ENCODE data around the gene SIDT1.

Gene SIDT1

GRCh38 chr3:113536627-113537101 is 4.3 kb downstream of the SIDT1 start:
- Histone ChIP-seq H3K36me3 (ENCODE audit: low read length) (no peaks in the 10 kb centered on the region), H3K9me3 (ENCODE audit: insufficient read depth, low read length) (no peaks in the 10 kb centered on the region), H3F3A (ENCODE audit: insufficient read depth) (no peaks in the 10 kb centered on the region), H2AFZ (ENCODE audit: low read depth, low read length, severe bottlenecking) (no peak overlapping the region), H3K9ac (ENCODE audit: low read length) (no peak overlapping the region), H3K9me2 (replicated peaks; ENCODE audit: insufficient read depth, low read length) (no peaks in the 10 kb centered on the region), H3K27me3 (ENCODE audit: low read length) (no peaks in the 10 kb centered on the region), H3K79me2 (ENCODE audit: insufficient read depth, low read length) (no peaks in the 10 kb centered on the region), H3K4me2 (ENCODE audit: low read depth, low read length, poor library complexity, severe bottlenecking) (no peak overlapping the region), H3K27ac (ENCODE audit: low read depth, low read length) (no peak overlapping the region), H4K20me1 (ENCODE audit: low read depth, low read length) (no peaks in the 10 kb centered on the region), H3K4me3 (ENCODE audit: insufficient read depth, low read length, poor library complexity, severe bottlenecking) (no peak overlapping the region)
- TF ChIP-seq EZH2phosphoT487 (conservative IDR thresholded peaks at IDR 0.05; ENCODE audit: low read length), result no peak
- no peak for TF ChIP-seq CTCF (IDR thresholded peaks at IDR 0.05; ENCODE audit: insufficient read depth, low read length, poor library complexity, severe bottlenecking)

DNA sequence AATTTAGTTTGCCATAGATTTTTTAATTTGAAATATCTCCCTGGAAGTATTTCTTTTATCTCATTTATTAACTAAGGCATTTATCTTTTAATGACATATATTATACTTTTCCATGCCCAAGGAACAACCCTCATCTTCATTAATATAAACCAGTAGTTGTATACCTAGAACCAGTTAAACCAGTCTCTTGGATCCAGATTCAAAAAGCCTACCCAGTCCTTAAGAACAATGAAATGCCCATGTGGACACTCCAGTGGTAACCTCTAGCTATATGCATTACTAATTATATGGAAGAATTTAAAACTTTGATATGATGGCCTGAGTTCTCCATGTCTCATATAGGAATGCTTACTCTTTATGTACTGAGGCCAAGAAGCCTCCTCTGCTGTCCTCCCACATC is 4.8 kb downstream of the SIDT1 start:
- H3K9me2 ChIP-seq (replicated peaks; ENCODE audit: insufficient read depth, low read length), result no peaks in the 10 kb centered on the region
- H3K4me2 ChIP-seq (ENCODE audit: low read depth, low read length, poor library complexity, severe bottlenecking), result no peak overlapping the region
- no peaks in the 10 kb centered on the region for H4K20me1 ChIP-seq (ENCODE audit: low read depth, low read length)
- no peaks in the 10 kb centered on the region for H3K27me3 ChIP-seq (ENCODE audit: low read length)
- no peak overlapping the region for H3K9ac ChIP-seq (ENCODE audit: low read length)
- no peaks in the 10 kb centered on the region for H3K9me3 ChIP-seq (ENCODE audit: insufficient read depth, low read length)
- H3F3A ChIP-seq (ENCODE audit: insufficient read depth), result no peaks in the 10 kb centered on the region
- TF ChIP-seq EZH2phosphoT487 (conservative IDR thresholded peaks at IDR 0.05; ENCODE audit: low read length), result no peak
- no peak for TF ChIP-seq CTCF (IDR thresholded peaks at IDR 0.05; ENCODE audit: insufficient read depth, low read length, poor library complexity, severe bottlenecking)
- no peaks in the 10 kb centered on the region for H3K36me3 ChIP-seq (ENCODE audit: low read length)
- H3K4me3 ChIP-seq (ENCODE audit: insufficient read depth, low read length, poor library complexity, severe bottlenecking), result no peak overlapping the region
- H3K27ac ChIP-seq (ENCODE audit: low read depth, low read length), result no peak overlapping the region
- no peaks in the 10 kb centered on the region for H3K79me2 ChIP-seq (ENCODE audit: insufficient read depth, low read length)
- no peak overlapping the region for H2AFZ ChIP-seq (ENCODE audit: low read depth, low read length, severe bottlenecking)

- no peaks in the 10 kb centered on the region for H3K27me3 ChIP-seq (ENCODE audit: low read length)
- H3K4me2 ChIP-seq (ENCODE audit: low read depth, low read length, poor library complexity, severe bottlenecking), result no peak overlapping the region
- H3K4me3 ChIP-seq (ENCODE audit: insufficient read depth, low read length, poor library complexity, severe bottlenecking), result no peak overlapping the region
- no peaks in the 10 kb centered on the region for H3K9me3 ChIP-seq (ENCODE audit: insufficient read depth, low read length)
- H4K20me1 ChIP-seq (ENCODE audit: low read depth, low read length), result no peaks in the 10 kb centered on the region
- no peaks in the 10 kb centered on the region for H3F3A ChIP-seq (ENCODE audit: insufficient read depth)
- no peak overlapping the region for H2AFZ ChIP-seq (ENCODE audit: low read depth, low read length, severe bottlenecking)
- no peaks in the 10 kb centered on the region for H3K9me2 ChIP-seq (replicated peaks; ENCODE audit: insufficient read depth, low read length)
- H3K79me2 ChIP-seq (ENCODE audit: insufficient read depth, low read length), result no peaks in the 10 kb centered on the region
- no peak overlapping the region for H3K9ac ChIP-seq (ENCODE audit: low read length)
- H3K36me3 ChIP-seq (ENCODE audit: low read length), result no peaks in the 10 kb centered on the region
- H3K27ac ChIP-seq (ENCODE audit: low read depth, low read length), result no peak overlapping the region
- TF ChIP-seq CTCF (IDR thresholded peaks at IDR 0.05; ENCODE audit: insufficient read depth, low read length, poor library complexity, severe bottlenecking), result no peak
- TF ChIP-seq EZH2phosphoT487 (conservative IDR thresholded peaks at IDR 0.05; ENCODE audit: low read length), result no peak
Observed at GRCh38 chr3:113541519-113541918, 9.2 kb downstream of the SIDT1 start.

All from SU-DHL-6 (cell line).